ENCODE data around the gene TOM1L2.
A peak's percentile ranks its signal among the peaks of the same experiment; 100 is the strongest.

TOM1L2 gene

DNA sequence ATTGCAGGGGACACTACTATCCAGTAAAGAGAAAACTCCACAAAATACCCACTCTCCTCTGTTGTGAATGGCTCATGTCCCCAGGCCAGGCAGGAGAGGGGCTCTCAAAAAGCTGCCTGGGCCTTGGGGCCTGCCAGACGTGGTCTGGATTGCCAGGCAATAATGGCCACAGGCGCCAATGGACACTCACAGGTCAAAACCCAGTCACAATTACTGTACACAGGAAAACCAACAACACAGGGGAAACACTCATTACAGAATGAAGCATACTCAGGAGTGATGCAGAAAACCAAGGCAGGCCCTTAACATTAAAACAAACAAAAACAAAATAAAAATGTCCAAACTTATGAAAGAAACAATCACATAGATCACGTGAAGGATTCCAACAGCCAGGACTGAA is 100.3 kb downstream of the TOM1L2 start:
- no peak for DNase-seq

DNA sequence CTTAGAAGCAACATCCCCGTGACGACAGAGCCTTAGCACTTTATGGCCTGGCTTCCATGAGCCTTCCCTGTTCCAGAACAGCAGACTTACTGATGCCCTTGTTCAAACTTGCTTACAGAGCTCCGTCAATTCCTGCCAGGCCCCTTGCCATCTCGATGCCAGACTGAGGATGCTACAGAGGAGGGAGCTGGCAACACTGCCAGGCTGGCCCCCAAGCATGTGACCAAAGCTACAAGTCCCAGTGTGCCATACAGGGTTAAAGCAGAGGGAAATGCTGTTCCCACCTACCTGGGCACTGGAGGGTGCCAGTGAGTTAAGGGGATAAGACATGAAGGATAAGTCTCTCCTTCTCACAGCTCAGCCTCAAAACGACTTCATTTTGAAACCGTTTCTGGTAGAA is 102.0 kb downstream of the TOM1L2 start:
- DNase-seq = no peak

GRCh38 chr17:17868641-17869522 is 103.3 kb downstream of the TOM1L2 start:
- no peak for DNase-seq

GRCh38 chr17:17866897-17867296 is 105.3 kb downstream of the TOM1L2 start:
- DNase-seq = no peak

GRCh38 chr17:17866425-17866824 is 105.8 kb downstream of the TOM1L2 start:
- no peak for DNase-seq

DNA sequence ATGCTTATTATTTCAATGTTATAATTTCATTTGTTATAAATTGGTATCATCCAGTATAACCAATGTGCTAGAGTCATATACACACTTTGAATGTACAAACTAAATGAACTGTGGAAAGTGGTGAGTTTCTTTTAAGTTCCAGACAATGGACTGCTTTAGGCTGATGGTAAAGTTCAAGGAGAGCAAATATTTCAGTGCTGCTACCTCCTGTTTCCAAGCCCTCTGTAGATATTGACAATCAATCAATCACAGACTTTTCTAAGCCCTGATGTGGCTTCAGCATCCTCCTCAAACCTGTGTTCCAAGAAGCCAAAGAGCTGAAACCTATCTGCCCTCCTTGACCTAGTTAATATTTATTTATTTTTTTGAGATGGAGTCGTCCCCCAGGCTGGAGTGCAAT is 107.2 kb downstream of the TOM1L2 start:
- DNase-seq = no peak

- no peak for DNase-seq
Observed at GRCh38 chr17:17860766-17861107, 111.5 kb downstream of the TOM1L2 start.

DNA sequence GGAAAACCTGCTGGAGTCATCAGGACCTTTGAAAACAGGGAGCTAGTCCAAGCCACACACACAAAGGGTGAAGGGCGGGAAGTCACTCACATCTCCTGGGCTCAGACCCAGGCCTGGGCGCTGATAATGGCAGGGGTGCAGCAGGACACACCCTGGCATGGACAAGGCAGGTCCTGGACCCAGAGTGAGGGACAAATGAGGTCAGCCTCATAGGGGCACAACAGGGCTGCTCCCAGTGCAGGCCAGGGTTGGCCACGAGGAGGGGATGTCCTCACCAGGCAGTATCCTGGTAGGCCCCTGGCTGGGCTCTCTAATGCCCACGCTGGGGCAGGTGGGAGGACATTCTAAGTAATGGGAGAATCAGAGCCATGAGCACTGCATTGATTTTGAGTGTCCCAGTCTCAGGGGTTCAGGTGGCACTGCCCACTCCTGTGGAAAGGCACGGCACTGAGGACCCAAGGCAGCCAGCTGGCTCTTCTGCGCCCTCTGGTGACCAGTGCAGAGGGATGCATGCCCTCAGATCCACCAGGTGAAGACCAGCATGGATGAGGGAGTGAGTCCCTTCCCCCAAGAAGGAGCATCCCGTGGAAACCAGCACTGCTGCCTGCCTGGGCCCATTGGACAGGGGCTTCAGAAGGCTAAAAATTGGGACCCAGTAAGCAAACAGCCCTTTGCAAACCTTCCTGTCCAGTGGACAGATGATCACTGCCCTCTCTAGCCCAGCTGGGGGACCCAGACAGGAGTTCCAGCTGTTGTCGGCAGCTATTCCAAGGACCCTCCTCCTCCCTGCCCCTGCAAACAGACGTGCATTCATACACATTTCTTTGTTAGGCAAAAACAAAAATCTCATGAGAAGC is 112.1 kb downstream of the TOM1L2 start:
- peak in 3 of 4 experiments; percentile 33 to 55 (median 53) for DNase-seq

DNA sequence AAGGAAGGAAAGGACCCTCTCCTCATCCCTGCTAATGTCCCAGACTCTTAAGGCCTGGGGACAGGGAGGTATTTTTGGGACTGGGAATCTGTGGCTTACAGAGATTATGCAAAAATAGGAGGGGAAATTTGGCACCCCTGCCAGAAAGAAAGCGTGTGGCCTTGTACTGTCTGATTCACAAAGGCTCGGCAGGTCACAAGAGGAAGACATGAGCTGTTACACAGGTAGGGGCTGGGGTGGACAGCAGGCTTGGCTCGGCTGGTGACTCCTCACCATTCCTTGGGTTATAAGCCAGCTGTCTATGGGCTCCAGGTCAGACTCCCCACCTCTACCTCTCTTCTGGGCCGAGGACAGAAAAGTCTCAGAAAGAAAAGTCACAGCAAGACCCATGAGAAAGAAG is 114.7 kb downstream of the TOM1L2 start:
- DNase-seq = no peak

GRCh38 chr17:17856386-17856785 is 115.8 kb downstream of the TOM1L2 start:
- DNase-seq = no peak

- no peak for DNase-seq
Observed at GRCh38 chr17:17855976-17856375, 116.2 kb downstream of the TOM1L2 start.

- no peak for DNase-seq
Observed at GRCh38 chr17:17853811-17854447, 118.3 kb downstream of the TOM1L2 start.

- DNase-seq = no peak
Observed at GRCh38 chr17:17852930-17853329, 119.3 kb downstream of the TOM1L2 start.

DNA sequence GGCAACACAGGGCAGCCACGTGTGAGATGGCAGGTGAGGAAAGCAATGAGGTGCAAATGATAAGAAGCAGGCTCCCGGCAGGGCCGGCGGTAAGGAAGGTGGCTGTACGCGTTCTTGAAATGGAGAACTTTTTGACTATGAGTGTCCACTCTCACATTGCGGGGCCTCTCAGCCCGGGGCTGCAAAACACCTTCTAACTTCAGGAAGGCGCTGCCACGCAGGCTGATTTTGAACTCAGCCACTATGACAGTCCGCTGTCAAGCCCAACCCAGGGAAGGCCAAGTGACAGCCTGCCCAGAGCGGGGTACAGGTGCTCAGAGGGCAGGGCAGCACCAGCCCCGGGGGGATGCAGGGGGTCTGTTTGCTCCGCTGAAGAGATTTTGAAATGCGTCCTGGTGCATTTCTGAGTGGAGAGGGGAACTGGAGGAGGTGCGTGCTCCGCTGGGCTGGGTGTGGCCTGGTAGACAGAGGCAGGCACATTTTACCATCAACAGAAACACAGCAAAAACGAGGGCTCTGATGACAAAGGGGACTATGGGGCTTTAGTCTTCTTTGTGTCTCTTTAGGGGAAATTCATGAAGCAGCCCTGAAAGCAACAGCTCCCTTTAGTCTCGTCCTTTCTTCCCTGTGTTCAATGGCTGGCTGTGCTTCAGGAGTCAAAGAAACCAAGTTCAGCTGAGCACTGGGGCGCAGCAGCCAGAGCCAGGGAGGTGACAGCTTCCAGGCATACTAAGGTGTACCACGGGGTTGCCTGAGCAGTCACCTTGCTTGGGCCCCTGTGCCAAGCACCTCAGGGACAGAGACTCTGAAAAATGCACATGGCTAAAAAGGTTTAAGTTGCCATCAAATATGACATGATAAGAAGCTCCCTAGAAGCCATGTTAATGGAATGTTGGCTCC is 120.8 kb downstream of the TOM1L2 start:
- DNase-seq = peak in 1 of 4 experiments; percentile 28

DNA sequence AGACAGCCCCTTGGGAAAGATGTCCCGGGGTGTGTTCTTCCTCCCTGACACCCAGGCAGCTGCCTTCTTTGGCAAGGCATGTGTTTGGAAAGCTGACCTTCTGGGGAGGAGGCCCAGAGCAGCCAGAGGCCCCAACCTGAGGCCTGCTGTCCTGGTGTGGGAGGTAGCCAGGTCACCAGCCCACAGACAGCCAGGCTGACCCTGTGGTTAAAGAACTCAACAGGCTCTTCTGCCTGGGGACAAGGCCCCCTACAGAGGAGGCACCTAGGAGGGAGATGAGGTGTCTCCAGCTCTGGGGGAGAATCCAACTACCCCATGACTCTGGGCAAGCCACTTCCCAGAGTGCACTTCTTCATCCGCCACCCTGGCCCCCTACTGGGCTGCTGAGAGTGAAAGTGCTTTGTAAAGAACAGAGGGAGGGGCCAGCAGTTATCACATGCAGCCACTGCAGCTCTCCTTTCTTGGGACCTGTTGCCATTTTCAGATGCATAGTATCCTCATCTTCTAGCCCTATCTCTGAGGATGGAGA is 122.3 kb downstream of the TOM1L2 start:
- DNase-seq = peak in 2 of 4 experiments; percentile 12 to 42

DNA sequence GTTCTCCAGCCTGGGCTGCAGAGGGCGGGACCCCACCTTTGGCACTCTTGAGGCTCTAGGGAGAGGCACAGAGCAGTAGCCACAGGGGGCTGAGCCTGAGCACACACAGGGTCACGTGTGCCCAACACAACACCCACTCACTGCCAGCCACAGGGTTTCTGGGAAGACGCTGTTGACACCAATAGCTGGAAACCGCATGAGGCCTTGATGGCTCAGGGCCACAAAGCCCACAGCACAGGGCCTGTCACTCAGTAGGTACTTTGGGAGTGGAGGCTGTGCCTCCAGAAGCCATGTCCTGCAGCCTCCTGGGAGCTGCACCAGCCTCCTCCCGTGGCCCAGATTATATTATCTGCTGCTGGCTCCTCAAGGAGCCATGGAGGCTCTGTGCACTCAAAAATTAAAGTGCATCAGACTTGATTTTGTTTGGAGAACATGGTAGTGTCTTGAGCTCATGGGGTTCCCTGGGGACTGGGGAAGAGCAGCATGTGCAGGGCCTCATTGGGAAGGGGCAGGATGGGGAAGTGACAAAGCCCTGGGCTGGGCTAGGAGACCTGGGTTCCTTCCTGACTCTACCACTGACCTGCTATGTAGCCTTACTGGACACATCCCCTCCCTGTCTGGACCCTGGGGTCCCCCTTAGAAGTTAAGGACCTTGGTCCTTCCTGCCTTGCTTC is 122.9 kb downstream of the TOM1L2 start:
- DNase-seq = peak in 2 of 4 experiments; percentile 64 to 68

DNA sequence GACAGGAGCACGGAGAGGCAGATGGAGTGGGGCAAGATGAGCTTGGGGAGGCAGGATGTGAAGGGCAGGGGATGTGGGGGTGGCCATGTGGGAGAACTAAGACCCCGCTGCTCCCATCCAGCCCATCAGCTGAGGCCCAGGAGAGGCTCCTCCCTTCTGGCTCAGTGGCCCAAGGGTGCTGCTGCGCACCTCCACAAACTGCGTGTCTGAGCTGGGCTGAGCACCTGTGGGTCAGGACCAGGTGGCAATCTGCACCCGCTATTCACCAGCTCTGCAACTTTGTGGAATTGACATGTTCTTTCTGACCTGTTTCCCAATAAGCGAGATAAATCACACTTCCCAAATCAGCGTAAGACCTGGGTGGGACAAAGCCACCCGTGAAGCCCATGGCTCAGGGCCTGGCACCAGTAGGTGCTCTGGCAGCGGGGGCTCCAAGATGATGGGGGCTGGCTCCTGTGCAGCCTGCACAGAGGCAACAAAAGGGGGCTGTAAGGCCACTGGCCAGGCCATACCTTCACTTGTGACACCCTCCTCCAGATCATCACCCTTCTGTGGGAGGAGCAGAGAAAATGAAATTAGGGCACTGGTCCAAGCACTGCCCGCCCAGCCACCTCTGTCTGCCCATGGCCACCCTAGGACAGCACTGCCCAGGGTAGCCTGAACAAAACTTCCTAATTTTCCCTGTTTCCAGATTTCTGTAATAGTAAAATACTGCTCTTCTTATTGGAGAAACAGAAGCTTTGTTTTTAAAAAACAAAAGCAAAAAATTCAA is 123.7 kb downstream of the TOM1L2 start:
- no peak for DNase-seq

GRCh38 chr17:17847726-17848125 is 124.5 kb downstream of the TOM1L2 start:
- DNase-seq = no peak

DNA sequence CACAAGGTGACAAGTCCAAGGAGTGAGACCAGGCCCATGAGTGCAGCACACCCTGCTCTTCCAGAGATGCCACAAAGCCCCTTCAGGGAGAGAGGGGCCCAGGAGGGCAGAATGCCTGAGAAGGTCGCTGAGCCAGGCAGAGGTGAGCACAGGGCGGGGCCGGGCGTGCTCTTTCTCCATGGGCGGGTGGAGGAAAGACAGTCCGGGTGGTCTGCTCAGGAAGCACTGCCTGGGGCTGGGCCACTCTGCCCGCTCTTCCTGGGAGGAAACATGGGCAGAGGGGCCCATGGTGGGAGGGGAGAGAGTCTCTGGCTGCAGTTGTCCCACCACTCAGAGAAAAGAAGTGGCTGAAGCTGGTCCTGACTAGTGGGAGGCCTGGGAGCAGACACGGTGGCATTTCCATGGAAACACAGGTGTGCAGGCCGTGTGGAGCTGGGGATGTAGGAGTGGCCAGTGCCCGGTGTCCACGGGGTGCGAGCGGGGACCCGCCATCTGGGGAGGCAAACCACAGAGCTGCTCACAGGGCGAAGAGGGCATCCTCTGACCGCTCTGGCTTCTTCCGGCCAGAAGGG is 125.0 kb downstream of the TOM1L2 start:
- no peak for DNase-seq

DNA sequence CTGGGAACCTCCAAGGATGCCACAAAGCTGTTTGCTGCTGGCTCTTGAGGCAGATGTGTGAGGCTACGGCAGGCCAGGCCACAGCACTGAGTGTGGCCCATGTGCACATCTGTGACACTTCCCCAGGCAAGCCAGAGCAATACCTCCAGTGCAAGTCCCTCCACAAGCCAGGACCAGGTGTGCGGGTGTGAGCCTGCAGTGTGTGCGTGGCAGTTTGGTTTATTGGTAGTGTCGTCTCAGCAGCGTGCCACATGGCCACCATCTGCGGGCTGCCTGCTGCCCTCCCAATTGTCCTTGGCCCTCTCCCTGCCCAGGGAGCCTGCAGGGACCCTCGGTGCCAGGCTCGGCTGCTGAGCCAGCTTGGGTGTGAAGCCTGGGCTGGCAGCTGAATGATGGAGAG is 125.6 kb downstream of the TOM1L2 start:
- no peak for DNase-seq

Measured in activated naive CD4-positive, alpha-beta T cell (primary cell).